H1 (cell line): ENCODE measurements around the gene COX5B. TPM values are rescaled to one million over a fixed set of nuclear protein-coding genes. Genes with fewer than 3 reads are reported as not detected.
A peak's percentile ranks its signal among the peaks of the same experiment; 100 is the strongest.

Experiments
- CTCF ChIA-PET: fragments of 300-600 bp; sonication (Branson Sonifier 250); formaldehyde crosslinking; loops from one replicate; lab custom pipeline; 2021; ENCODE audit not compliant: partially characterized antibody; lab: Charles Lee
- POLR2A ChIA-PET: fragments of 300-600 bp; sonication (Branson Sonifier 250); formaldehyde crosslinking; loops from one replicate; lab custom pipeline; 2021; ENCODE audit warnings: inconsistent platforms; ENCODE audit not compliant: partially characterized antibody; lab: Charles Lee
- DNase-seq, 2 experiments: peaks; one replicate each; pipeline versions ENCODE4 v3.0.0 to v3.0.0-alpha.2; 2010 to 2022; ENCODE audit warnings: low spot score in 2 of 2, low read depth in 1 of 2, mixed read lengths in 1 of 2
- FAIRE-seq: peaks from 2 replicates; lab custom pipeline; 2011; peaks lifted over from hg19 to GRCh38; lab: Jason Lieb, UNC
- H2AFZ ChIP-seq: 2 replicates; pipeline ENCODE4 v1.8.1; 2012; ENCODE audit warnings: low read length, inconsistent platforms
- H2AK5ac ChIP-seq: 2 replicates; pipeline ENCODE4 v1.6.1; 2013; ENCODE audit warnings: low read depth, low read length
- H2BK120ac ChIP-seq: replicated peaks from 2 replicates; pipeline ENCODE3; 2013; ENCODE audit warnings: low read depth, low read length, inconsistent platforms
- H2BK12ac ChIP-seq: 2 replicates; pipeline ENCODE4 v1.6.1; 2013; ENCODE audit warnings: low read depth, low read length
- H2BK15ac ChIP-seq: 2 replicates; pipeline ENCODE4 v1.6.1; 2013; ENCODE audit warnings: low read length
- H2BK20ac ChIP-seq: 2 replicates; pipeline ENCODE4 v1.6.1; 2013; ENCODE audit warnings: low read length
- H2BK5ac ChIP-seq: 2 replicates; pipeline ENCODE4 v1.6.1; 2013; ENCODE audit warnings: low read depth, low read length
- H3K14ac ChIP-seq: 2 replicates; pipeline ENCODE4 v1.6.1; 2013; ENCODE audit warnings: inconsistent platforms; ENCODE audit not compliant: insufficient read length
- H3K18ac ChIP-seq: 2 replicates; pipeline ENCODE4 v1.6.1; 2013; ENCODE audit warnings: low read length; ENCODE audit errors: extremely low read depth
- H3K23ac ChIP-seq: 2 replicates; pipeline ENCODE4 v1.6.1; 2013; ENCODE audit warnings: inconsistent platforms; ENCODE audit not compliant: insufficient read length
- H3K23me2 ChIP-seq: 2 replicates; pipeline ENCODE4 v1.6.1; 2013; ENCODE audit warnings: low read depth, low read length
- H3K27ac ChIP-seq: 2 replicates; pipeline ENCODE4 v1.6.1; 2011; ENCODE audit warnings: low read depth, low read length, inconsistent platforms
- H3K27me3 ChIP-seq, 4 experiments: replicated peaks in 1 of 4; 1 replicate in 1 of 4; 2 replicates in 3 of 4; pipeline versions ENCODE4 v1.6.1 to v1.8.1; 2011 to 2013; ENCODE audit warnings: low read length in 3 of 4, mild to moderate bottlenecking in 3 of 4, inconsistent platforms in 2 of 4, mixed read lengths in 2 of 4, moderate library complexity in 1 of 4; ENCODE audit not compliant: control insufficient read depth in 3 of 4, insufficient read depth in 3 of 4; ENCODE audit errors: extremely low read depth in 1 of 4
- H3K36me3 ChIP-seq, 4 experiments: 2 replicates each; pipeline versions ENCODE4 v1.6.1 to v1.8.1; 2011 to 2013; ENCODE audit warnings: mild to moderate bottlenecking in 4 of 4, low read length in 3 of 4, moderate library complexity in 2 of 4, control low read depth in 1 of 4, inconsistent platforms in 1 of 4; ENCODE audit not compliant: insufficient read depth in 4 of 4, control insufficient read depth in 2 of 4
- H3K4ac ChIP-seq: replicated peaks from 2 replicates; pipeline ENCODE3; 2013; ENCODE audit warnings: low read length, low read depth, mixed read lengths, inconsistent platforms; ENCODE audit not compliant: insufficient read length
- H3K4me1 ChIP-seq, 4 experiments: replicated peaks in 1 of 4; 1 replicate in 1 of 4; 2 replicates in 3 of 4; pipeline versions ENCODE4 v1.6.1 to v1.8.1; 2011 to 2013; ENCODE audit warnings: low read length in 3 of 4, inconsistent platforms in 2 of 4, mixed read lengths in 1 of 4; ENCODE audit not compliant: insufficient read depth in 4 of 4, control insufficient read depth in 3 of 4
- H3K4me2 ChIP-seq, 2 experiments: 2 replicates each; pipeline versions ENCODE4 v1.6.1 to v1.8.1; 2011 to 2013; ENCODE audit warnings: low read depth in 2 of 2, low read length in 2 of 2, control low read depth in 1 of 2, inconsistent platforms in 1 of 2, mild to moderate bottlenecking in 1 of 2; ENCODE audit not compliant: insufficient read depth in 1 of 2
- H3K4me3 ChIP-seq, 4 experiments: fragments of 200-600, 300-600 bp in 1 of 4; sonication (generic), shearing (Covaris generic), sonication (Bioruptor Twin) in 1 of 4; 2 replicates each; pipeline versions ENCODE4 v1.5.1 to v1.8.1; 2011 to 2016; ENCODE audit warnings: low read length in 4 of 4, low read depth in 3 of 4, control low read depth in 2 of 4, inconsistent platforms in 2 of 4, mild to moderate bottlenecking in 2 of 4, mixed read lengths in 1 of 4, moderate library complexity in 1 of 4; ENCODE audit not compliant: insufficient read depth in 2 of 4; ENCODE audit errors: extremely low read depth in 1 of 4
- H3K56ac ChIP-seq: replicated peaks from 2 replicates; pipeline ENCODE3; 2013; ENCODE audit warnings: low read depth, mild to moderate bottlenecking, mixed read lengths, low read length, inconsistent platforms; ENCODE audit not compliant: insufficient read length
- H3K79me1 ChIP-seq: 2 replicates; pipeline ENCODE4 v1.6.1; 2013; ENCODE audit warnings: low read depth, low read length, control low read depth
- H3K79me2 ChIP-seq, 2 experiments: 2 replicates each; pipeline versions ENCODE4 v1.6.1 to v1.8.1; 2012 to 2013; ENCODE audit warnings: low read length in 2 of 2, mild to moderate bottlenecking in 2 of 2, inconsistent platforms in 1 of 2; ENCODE audit not compliant: insufficient read depth in 2 of 2, control insufficient read depth in 1 of 2
- H3K9ac ChIP-seq, 4 experiments: replicated peaks in 1 of 4; 1 replicate in 1 of 4; 2 replicates in 3 of 4; pipeline versions ENCODE4 v1.6.1 to v1.8.1; 2011 to 2013; ENCODE audit warnings: low read depth in 3 of 4, low read length in 3 of 4, control low read depth in 2 of 4, mild to moderate bottlenecking in 2 of 4, moderate library complexity in 2 of 4, inconsistent platforms in 1 of 4; ENCODE audit errors: extremely low read depth in 1 of 4
- H3K9me3 ChIP-seq, 2 experiments: 2 replicates each; pipeline versions ENCODE4 v1.6.1 to v1.8.1; 2012 to 2013; ENCODE audit warnings: mild to moderate bottlenecking in 2 of 2, moderate library complexity in 2 of 2, control low read depth in 1 of 2, inconsistent platforms in 1 of 2, low read depth in 1 of 2, low read length in 1 of 2, mixed read lengths in 1 of 2; ENCODE audit not compliant: insufficient read depth in 2 of 2
- H4K20me1 ChIP-seq, 2 experiments: replicated peaks in 1 of 2; 2 replicates each; pipeline versions ENCODE3 to v1.8.1; 2011 to 2013; ENCODE audit warnings: inconsistent platforms in 2 of 2, low read length in 2 of 2, mild to moderate bottlenecking in 1 of 2; ENCODE audit not compliant: insufficient read depth in 2 of 2, control insufficient read depth in 1 of 2
- H4K5ac ChIP-seq: 2 replicates; pipeline ENCODE4 v1.6.1; 2013; ENCODE audit warnings: low read length, low read depth, mixed read lengths, inconsistent platforms; ENCODE audit not compliant: insufficient read length
- H4K8ac ChIP-seq: 2 replicates; pipeline ENCODE4 v1.8.0; 2013; ENCODE audit warnings: mild to moderate bottlenecking, moderate library complexity, low read length, inconsistent platforms; ENCODE audit not compliant: insufficient read depth; ENCODE audit errors: extremely low read depth
- H4K91ac ChIP-seq: replicated peaks from 2 replicates; pipeline ENCODE3; 2013; ENCODE audit warnings: low read length, mixed read lengths, inconsistent platforms; ENCODE audit not compliant: insufficient read length
- CHD2 ChIP-seq: IDR thresholded peaks from 2 replicates; pipeline ENCODE4 v1.6.1; 2012; ENCODE audit warnings: low read length, improper control_type of control experiment
- CREB1 ChIP-seq: IDR thresholded peaks from 2 replicates; pipeline ENCODE4 v1.6.1; 2012; ENCODE audit warnings: inconsistent platforms
- MAX ChIP-seq: IDR thresholded peaks from 2 replicates; pipeline ENCODE4 v1.6.1; 2012; ENCODE audit warnings: inconsistent platforms
- POU5F1 ChIP-seq: IDR thresholded peaks from 2 replicates; pipeline ENCODE4 v1.6.1; 2011; ENCODE audit warnings: low read depth, mild to moderate bottlenecking, low read length, moderate library complexity
- RBBP5 ChIP-seq: IDR thresholded peaks from 2 replicates; pipeline ENCODE4 v1.7.1; 2012; ENCODE audit warnings: low read depth, mild to moderate bottlenecking, inconsistent platforms, low read length, moderate library complexity, borderline replicate concordance
- SAP30 ChIP-seq: fragments of 300-600 bp; sonication (generic); IDR thresholded peaks from 2 replicates; pipeline ENCODE4 v1.7.1; 2012; ENCODE audit warnings: low read length, moderate library complexity, mild to moderate bottlenecking, inconsistent platforms; ENCODE audit not compliant: insufficient read depth, insufficient replicate concordance
- TBP ChIP-seq: IDR thresholded peaks from 2 replicates; pipeline ENCODE4 v1.6.1; 2011; ENCODE audit warnings: low read depth, low read length, improper control_type of control experiment
- TCF12 ChIP-seq: IDR thresholded peaks from 2 replicates; pipeline ENCODE4 v1.6.1; 2011; ENCODE audit warnings: low read depth, mild to moderate bottlenecking, low read length
- TEAD4 ChIP-seq: IDR thresholded peaks from 2 replicates; pipeline ENCODE4 v1.6.1; 2012; ENCODE audit warnings: low read depth, low read length, inconsistent platforms, mixed read lengths
- YY1 ChIP-seq: IDR thresholded peaks from 2 replicates; pipeline ENCODE4 v1.6.1; 2011; ENCODE audit warnings: low read depth, mild to moderate bottlenecking, low read length
- WGBS, 2 experiments: shearing (Covaris generic) in 1 of 2; methylation state at CpG; one replicate each; pipeline versions ENCODE4 v1.1.6 to v1.1.7; 2013 to 2015; ENCODE audit warnings: low lambda C conversion rate in 2 of 2, mixed read lengths in 2 of 2, inconsistent platforms in 1 of 2, low coverage in 1 of 2, missing lambda C conversion rate in 1 of 2; ENCODE audit not compliant: insufficient replicate concordance in 2 of 2, insufficient coverage in 1 of 2, insufficient read length in 1 of 2; ENCODE audit errors: extremely low coverage in 1 of 2, missing lambda C conversion rate in 1 of 2; 5-methylcytosine and 5-hydroxymethylcytosine counted together
- polyA plus RNA-seq, 7 experiments: library from polyadenylated mRNA; depleted of rRNA in 3 of 7; stranded (reverse) in 5 of 7; unstranded in 2 of 7; fragments of >200 nt in 5 of 7; fragments of 200-250 nt in 2 of 7; gene quantifications; 1 replicate in 5 of 7; 2 replicates in 1 of 7; 4 replicates in 1 of 7; pipeline versions ENCODE4 v1.2.1 to v1.2.3, GENCODE V29; 2011 to 2013; ENCODE audit warnings: missing spikeins in 2 of 7, mixed read lengths in 2 of 7
- total RNA-seq: library from RNA; stranded (reverse); fragmentation: NEBNext Ultra II Directional; extraction: Animal tissue kit (Norgen Biotek cat#: 25700); gene quantifications from 2 replicates; pipeline ENCODE4 v1.2.1, GENCODE V29; 2021

The COX5B gene
- total and polyA plus RNA-seq, 2 of the 8 experiments (the other 6 are each of a cell fraction or from before 2014, with no cell fraction given), result 233 to 468 TPM

DNA sequence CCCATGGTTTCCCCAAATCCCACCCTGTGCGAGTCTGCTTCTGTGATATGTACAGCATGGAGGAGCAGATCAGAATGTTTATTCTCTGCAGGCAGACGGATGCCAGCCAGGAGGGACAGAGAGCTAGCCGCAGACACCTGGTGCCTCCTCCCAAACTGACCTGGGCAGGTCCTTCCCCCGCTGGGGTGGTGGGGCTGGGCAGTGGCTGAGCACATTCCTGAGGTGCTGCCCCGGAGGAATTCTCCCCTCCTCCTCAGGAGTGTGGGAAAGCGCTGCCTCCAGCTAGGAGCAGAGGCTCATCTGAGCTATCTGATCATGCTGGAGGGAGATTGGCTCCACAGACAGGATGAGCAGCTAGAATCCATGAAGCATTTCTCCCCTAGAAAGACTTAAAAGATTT, 45.3 kb downstream of the COX5B start:
- ChIA-PET POLR2A (interaction anchor here (0.8 to 1.5 kb wide), 5 partner anchors 9 to 100 kb away, joined by 3 to 11 read pairs (median 3); partner anchors contain the start of genes ACTR1B and COX5B), CTCF (interaction anchor here (0.8 to 2.7 kb wide), 11 partner anchors 9 to 101 kb away, joined by 3 to 33 read pairs (median 4); partner anchors contain the start of gene ACTR1B)
- 38% methylated on average over 5 of the region's 6 CpGs; no CpG with 5 or more reads in 1 of the 2 experiments for WGBS, 2 experiments
- no peak overlapping the region for H3K23ac ChIP-seq
- no peak overlapping the region for H2BK15ac ChIP-seq
- TF ChIP-seq MAX (no peak), RBBP5 (no peak), CHD2 (0 out of 2 replicates have a peak, but pooled peaks have one; percentile 30), YY1 (0 out of 2 replicates have a peak, but pooled peaks have one; percentile 42), TEAD4 (peak; percentile 91), POU5F1 (no peak), SAP30 (no peak), TCF12 (0 out of 2 replicates have a peak, but pooled peaks have one; percentile 73), TBP (0 out of 2 replicates have a peak, but pooled peaks have one; percentile 20), CREB1 (no peak)
- no peak overlapping the region for H4K91ac ChIP-seq
- H2BK5ac ChIP-seq, result no peak overlapping the region
- H3K4ac ChIP-seq, result no peak overlapping the region
- no peak overlapping the region for H3K56ac ChIP-seq
- no peaks in the 10 kb centered on the region for H3K36me3 ChIP-seq
- H3K79me2 ChIP-seq, result no peaks in the 10 kb centered on the region
- peaks cover 0 to 10% (median 4%) of the 10 kb centered on the region in 4 experiments; a peak in 4 of 7 replicates for H3K4me1 ChIP-seq
- no peak overlapping the region for H2BK12ac ChIP-seq
- H2AK5ac ChIP-seq, result no peak overlapping the region
- no peaks in the 10 kb centered on the region for H3K79me1 ChIP-seq
- H3K9me3 ChIP-seq, result no peaks in the 10 kb centered on the region
- H3K4me2 ChIP-seq, result peak overlapping the region; percentile 29 to 54; a peak in 2 of 4 replicates
- H3K18ac ChIP-seq, result 0 out of 2 replicates have a peak overlapping the region, but pooled peaks have one; percentile 48
- no peak overlapping the region for H2BK20ac ChIP-seq
- H3K23me2 ChIP-seq, result no peaks in the 10 kb centered on the region
- FAIRE-seq (no peak), DNase-seq (peak; percentile 38 to 70)
- no peak overlapping the region for H3K9ac ChIP-seq
- H4K20me1 ChIP-seq, result no peaks in the 10 kb centered on the region
- peak overlapping the region; percentile 76; the same call in 1 of the 2 replicates for H2AFZ ChIP-seq
- H3K4me3 ChIP-seq, result no peak overlapping the region
- H4K5ac ChIP-seq, result no peak overlapping the region
- no peak overlapping the region for H3K27ac ChIP-seq
- peak overlapping the region; percentile 57; the same call in 1 of the 2 replicates for H4K8ac ChIP-seq
- no peaks in the 10 kb centered on the region for H3K27me3 ChIP-seq
- H2BK120ac ChIP-seq, result no peak overlapping the region
- H3K14ac ChIP-seq, result no peak overlapping the region
